HPDE6-E6E7 (cell line): Measurements from ENCODE around the gene KLF15.

ENCODE experiments used
- DNase-seq: peaks from one replicate; pipeline ENCODE4 v3.0.0; 2011; ENCODE audit warnings: missing footprints; ENCODE audit errors: extremely low spot score

KLF15 gene

DNA sequence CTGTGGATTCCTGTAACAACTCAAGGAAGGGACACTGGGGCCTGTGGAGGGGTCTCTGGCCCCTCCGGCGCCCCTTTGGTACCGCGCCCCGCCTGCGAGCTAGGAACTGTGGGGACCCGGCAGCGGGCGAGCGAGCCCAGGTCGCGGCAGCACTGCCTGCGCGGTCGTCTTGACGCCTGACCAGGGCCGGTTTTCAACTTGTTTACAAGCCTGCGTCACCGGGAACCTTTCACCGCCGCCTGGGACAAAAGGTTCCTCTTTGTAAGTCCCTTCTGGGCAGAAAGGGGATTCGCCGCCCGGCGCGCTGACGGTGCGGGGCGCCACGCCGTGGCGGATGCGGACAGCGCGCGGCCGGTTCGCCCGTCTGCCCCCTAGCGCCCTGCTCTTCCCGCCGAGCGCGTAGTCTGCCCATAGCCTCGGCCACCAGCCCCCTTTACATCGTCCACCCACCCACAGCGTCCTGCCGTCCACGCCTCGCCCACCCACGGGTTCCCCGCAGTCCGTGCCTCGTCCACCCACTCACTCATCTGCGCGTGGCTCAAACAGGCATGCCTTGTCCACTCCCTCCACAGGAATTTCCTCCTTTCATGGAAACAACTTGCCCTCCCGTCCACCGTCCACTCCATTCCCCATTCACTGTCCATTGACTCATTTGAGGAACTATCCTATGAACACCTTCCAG lies 32.0 kb upstream of the KLF15 start:
- peak; percentile 66 for DNase-seq

DNA sequence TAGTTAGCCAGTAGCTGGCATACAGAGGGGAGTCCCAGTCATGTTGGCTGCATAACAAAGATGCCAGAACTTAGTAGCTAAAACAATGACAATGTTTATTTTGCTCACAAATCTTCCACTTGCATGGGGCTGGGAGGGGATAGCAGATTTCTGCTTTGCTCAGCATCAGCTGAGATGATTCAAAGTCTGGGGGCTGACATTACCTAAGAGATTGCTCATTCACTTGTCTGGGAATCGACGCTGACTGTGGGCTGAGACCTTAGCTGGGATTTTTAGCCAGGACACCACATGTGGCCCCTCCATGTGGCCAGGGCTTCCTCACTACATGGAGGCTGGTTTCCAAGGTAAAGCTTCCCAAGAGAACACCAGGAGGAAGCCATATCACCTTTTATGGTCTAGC lies 24.8 kb upstream of the KLF15 start:
- DNase-seq, result no peak

GRCh38 chr3:126380011-126380768 lies 23.0 kb upstream of the KLF15 start:
- DNase-seq, result no peak

DNA sequence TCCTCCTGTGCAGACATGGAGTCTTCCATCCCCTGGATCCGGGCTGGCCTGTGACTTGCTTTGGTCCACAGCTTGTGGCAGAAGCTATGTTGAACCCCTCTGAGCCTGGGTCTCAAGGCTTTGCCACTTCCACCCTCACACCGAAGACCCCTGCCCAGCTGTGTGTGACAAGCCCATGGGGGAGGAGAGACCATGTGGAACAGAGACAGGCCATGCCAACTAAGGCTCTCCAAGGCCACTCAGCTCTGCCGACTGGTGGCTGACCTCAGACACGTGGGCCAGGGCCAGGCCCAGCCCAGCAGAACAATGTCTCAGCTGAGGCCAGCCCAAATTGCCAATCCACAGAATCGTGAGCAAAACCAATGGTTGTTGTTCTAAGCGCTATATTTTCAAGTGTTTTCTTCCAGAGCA lies 21.1 kb upstream of the KLF15 start:
- no peak for DNase-seq

- DNase-seq, result no peak
Measured at GRCh38 chr3:126377211-126377610, 20.0 kb upstream of the KLF15 start.

DNA sequence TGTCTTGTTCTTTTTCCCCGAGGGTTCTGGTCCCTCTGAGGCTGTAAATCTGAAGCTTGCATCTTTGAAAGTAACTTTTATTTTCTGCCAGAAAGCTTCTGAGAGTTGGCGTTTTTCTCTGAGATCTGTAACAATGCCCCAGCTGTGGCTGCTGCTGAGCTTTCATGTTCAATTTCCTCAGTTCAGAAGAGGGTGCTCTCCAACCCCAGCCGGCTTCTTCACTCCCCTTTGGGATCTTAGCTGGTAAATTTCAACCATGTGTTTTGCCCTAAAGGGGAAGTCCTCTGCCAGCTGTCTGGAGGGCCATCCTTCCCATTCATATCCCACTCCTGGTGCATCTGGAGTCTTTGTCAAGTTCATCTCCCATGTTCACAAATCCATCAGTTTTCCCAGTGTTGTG lies 19.2 kb upstream of the KLF15 start:
- no peak for DNase-seq

DNA sequence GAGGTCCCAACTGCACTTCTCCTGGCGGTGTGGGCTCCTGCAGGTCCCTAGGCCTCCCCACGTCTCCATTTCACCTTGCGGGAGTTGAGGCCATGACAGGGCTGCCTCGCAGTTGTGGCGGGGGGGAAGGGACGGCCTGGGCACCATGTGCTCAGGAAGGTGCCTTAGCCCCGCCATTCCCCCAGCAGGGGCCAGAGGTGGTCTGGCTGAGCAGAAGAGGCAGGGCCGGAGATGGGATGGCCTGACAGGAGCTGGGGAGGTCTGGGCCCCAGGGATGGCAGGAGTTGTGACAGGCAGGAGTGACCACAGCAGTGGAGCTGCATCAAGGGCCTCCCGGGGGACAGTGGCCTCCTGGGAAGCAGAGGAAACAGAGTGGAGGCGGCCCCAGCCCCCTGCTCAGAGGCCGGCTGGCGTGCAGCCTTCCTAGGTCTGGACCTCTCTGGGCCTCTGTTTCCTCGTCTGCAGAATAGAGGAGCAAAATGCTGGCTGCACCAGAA lies 18.7 kb upstream of the KLF15 start:
- no peak for DNase-seq

DNA sequence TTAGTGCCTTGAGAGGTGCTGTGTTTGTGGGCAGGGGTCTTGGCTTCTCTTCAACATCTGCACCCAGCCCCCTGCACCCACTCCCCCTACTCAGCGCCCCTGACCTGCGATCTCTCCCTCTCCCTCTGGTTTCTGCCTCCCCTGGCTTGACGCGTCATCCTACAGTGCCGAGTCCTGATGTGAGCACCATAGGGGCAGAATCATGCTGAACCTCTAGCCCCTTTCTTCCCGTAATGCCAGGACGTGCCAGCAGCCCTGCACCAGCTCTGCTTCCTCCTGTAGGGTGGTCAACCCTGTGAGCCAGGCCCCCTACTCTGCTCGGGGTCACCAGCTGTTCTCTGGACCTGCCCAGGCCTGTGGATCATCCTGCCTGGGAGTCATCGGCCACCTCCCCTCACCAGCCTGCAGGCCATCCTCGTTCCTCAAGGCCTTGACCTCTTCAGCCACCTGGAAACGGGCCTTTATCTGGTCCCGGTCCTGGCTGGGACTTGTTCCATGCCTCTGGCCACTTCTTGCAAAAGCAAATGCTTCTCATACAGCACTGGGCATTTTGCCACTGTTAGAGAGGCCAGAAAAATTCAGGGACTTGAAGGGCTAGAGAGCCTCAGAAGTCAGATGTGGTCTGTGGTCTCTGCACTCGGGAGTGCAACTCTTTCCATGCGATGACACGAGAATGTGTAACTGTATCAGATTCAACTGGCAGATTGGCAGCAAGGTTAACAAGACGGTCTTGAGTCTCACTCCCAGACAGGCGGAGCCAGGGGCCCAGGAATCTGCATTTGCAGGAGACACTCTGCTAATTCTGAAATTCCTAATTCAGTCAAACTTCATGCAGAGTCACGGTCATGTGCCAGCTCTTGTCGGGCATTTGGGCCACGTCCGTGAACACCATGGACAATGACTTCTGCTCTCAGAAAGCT lies 16.7 kb upstream of the KLF15 start:
- DNase-seq, result no peak

- DNase-seq, result no peak
Measured at GRCh38 chr3:126373146-126373613, 16.0 kb upstream of the KLF15 start.

DNA sequence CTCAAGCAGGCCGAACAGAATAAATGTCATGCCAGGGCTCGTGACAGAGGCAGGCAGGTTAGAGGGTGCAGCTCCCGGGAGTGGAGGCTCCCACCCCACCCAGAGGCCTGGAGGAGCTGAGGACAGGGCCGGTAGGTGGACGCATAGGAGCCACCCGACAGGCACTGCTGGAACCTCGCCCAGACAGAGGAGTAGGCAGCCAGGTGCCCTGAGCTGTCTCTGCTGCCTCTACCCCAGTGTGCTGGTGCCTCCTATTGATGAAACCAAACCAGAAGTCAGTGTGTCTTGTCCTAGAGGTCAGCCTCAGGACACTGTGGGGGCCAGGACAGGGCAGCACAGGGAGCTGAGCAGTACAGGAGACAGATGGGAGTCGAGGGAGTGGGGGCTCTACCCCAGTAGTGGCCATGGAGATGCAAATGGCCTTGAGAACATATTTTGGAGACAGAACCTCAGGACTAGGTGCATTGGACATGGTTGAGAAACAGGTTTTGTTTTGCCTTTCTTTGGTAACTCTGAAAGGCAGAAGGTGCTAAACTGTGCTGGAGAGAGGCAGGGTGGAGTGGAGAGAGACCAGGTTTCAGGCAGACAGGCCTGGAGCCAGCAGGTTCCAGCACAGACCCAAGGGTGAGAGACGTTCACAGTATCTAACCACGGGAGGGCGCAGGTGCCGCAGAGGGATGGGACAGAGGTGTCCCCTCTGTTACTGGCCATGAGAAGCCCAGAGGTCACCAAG lies 15.4 kb upstream of the KLF15 start:
- no peak for DNase-seq

GRCh38 chr3:126371096-126371705 lies 14.0 kb upstream of the KLF15 start:
- DNase-seq, result no peak

DNA sequence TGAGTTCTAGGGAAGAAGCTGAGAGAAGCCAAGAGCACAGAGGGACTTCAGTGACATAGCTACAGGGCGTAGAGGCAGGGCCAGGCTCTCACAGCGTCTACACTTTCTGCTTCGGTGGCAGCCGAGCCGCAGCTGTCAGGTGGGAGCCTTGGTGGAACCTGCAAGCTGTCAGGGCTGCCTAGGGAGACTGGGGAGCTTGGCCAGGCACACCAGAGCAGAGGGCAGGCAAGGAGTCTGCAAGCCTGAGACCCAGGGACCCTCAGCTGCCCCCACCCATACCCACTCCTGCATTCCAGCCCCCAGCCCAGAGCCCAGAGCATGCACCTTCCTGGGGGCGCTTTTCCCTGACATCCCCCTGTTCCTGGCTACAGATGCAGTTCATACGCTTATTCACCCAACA lies 13.4 kb upstream of the KLF15 start:
- no peak for DNase-seq

- no peak for DNase-seq
Measured at GRCh38 chr3:126370055-126370454, 12.8 kb upstream of the KLF15 start.

DNA sequence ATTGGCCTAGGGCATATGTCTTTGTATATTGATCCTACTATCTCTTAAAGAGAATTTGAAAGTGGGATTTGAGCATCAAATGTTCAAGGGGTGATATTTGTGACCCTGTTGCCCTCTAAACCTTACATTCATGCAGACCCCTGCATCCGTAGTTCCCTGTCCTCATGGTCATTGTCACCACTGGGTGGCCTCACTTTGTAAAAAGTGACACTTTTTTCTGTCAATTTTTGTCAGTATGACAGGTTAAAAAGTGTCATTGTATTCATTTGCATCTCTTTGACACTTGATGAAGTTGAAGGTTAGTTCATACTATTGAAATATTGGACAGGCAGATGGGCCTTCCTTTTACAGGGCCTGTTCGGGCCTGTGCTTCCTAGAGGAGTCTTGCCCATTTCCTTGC lies 12.3 kb upstream of the KLF15 start:
- no peak for DNase-seq

DNA sequence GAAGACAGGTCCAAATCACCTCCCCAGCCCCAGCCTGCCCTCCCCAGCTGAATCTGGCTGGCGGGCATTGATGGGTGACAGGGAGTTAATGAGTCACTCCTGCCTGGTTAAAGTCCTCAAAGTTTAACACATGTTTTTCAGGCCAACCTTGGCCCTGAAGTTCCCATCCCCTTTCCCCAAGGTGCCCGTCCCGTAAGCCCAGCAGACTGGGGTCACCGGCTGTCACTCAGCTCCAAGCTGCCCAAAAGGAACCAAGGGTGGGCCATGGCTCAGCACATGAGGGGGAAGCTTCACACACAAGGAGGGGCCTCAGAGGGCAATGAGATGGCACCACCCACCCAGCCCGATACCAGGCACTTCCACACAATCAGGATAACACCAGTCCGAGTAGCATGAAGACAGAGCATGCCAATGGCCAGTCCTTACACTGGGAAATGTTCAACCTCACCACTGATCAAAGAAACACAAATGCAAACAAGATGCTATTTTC lies 10.2 kb upstream of the KLF15 start:
- DNase-seq, result no peak

DNA sequence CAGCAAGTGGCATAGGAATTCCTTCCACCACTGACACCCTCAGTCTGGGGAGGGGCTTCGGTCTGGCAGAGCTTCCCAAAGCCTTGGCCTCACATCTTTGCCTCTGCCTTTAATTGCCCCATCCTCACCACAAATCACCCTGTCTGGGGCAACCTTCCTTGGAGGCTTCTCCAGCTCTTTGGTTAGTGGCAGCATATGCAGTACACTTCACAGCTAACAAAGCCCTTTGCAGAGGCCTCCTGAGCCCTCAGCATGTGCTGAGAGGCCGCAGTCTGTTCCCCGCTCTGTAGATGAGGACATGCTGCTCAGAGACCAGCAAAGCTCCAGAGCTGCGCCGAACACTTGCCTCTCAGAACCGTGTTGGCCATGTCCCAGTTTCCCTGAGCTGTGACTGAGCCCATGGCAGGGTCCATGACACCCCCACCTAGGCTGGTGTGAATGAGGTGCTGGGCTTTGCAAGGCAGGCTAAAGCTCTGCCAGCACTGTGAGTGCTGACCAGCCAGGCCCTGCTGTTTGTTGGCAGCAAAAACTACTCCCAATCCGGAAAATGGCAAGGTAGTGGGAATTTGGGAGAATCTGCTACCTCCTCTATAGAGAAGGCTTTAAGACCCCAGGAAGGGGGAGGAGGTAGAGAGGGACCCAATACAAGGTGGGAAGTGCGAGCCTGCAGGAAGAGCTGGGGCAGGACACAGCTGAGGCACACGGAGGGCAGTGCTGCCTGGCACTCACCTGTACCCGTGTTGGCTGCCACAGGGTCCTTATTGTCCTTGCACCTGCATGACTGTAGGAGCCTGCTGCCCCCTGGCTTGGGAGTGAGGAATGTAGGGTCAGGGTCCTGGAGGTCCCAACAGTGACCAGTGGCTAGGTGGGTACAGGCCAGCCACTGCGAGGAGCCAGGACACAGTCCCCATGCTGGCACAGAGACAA lies 8.4 kb upstream of the KLF15 start:
- no peak for DNase-seq

DNA sequence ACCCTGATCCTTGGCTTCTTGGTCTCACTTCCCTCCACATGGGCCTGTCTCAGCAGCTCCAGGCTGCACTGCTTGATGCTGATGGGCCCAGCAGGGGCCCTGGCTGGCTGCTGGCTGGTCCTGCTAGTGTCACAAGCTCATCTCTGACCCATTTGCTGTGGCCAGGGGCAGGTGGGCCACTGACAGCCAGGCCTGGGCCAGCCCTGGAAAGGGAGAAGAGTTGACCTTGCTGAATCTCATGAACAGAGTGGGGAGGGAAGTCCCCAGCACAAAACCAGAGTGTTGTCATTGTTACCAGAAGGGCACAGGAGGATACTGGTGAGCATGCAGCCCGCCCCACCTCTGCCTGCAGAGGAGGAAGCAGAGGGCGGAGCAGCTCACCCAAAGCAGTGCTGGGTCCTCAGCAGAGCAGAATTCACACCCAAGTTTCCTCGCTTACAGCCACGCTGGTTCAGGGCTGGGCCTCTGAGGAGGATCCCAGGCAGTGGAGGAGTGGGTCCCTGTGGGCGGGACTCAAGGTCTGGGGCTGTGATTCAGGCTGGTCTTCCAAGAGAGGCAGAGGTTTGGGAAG lies 7.6 kb upstream of the KLF15 start:
- no peak for DNase-seq

GRCh38 chr3:126364130-126364695 lies 7.0 kb upstream of the KLF15 start:
- DNase-seq, result no peak

GRCh38 chr3:126361211-126361610 lies 4.0 kb upstream of the KLF15 start:
- no peak for DNase-seq
